Thymus (tissue), 14 donors: ENCODE results near the gene CNNM2. TPM values are rescaled to one million over a fixed set of nuclear protein-coding genes. Genes with fewer than 3 reads are reported as not detected.

ENCODE experiments used
- DNase-seq, 9 donors: peaks; one replicate each; pipeline ENCODE4 v3.0.0-alpha.2; 2013; ENCODE audit warnings: low spot score in 9 of 9, low read depth in 6 of 9, missing footprints in 1 of 9
- H3K27ac ChIP-seq, 2 donors: one replicate each; pipeline ENCODE4 v1.5.1; 2013; ENCODE audit warnings: control low read depth in 1 of 2, low read depth in 1 of 2, low read length in 1 of 2, mild to moderate bottlenecking in 1 of 2, moderate library complexity in 1 of 2
- H3K27me3 ChIP-seq, 2 donors: one replicate each; pipeline ENCODE4 v1.5.1; 2013; ENCODE audit warnings: low read length in 1 of 2; ENCODE audit not compliant: control insufficient read depth in 2 of 2, insufficient read depth in 1 of 2
- H3K36me3 ChIP-seq, 2 donors: one replicate each; pipeline ENCODE4 v1.5.1; 2013; ENCODE audit warnings: low read length in 1 of 2, mild to moderate bottlenecking in 1 of 2, moderate library complexity in 1 of 2; ENCODE audit not compliant: control insufficient read depth in 2 of 2, insufficient read depth in 2 of 2
- H3K4me1 ChIP-seq, 2 donors: one replicate each; pipeline ENCODE4 v1.5.1; 2013; ENCODE audit warnings: low read length in 2 of 2; ENCODE audit not compliant: control insufficient read depth in 2 of 2, insufficient read depth in 2 of 2
- H3K4me3 ChIP-seq, 2 donors: one replicate each; pipeline ENCODE4 v1.5.1; 2013; ENCODE audit warnings: low read length in 2 of 2, control low read depth in 1 of 2, mild to moderate bottlenecking in 1 of 2
- H3K9me3 ChIP-seq, 2 donors: one replicate each; pipeline ENCODE4 v1.5.1; 2013; ENCODE audit warnings: low read length in 1 of 2, mild to moderate bottlenecking in 1 of 2; ENCODE audit not compliant: control insufficient read depth in 2 of 2, insufficient read depth in 1 of 2
- WGBS: extraction: QIAGEN DNeasy Blood & Tissue Kit; methylation state at CpG from one replicate; pipeline ENCODE4 v1.1.7; 2013; 5-methylcytosine and 5-hydroxymethylcytosine counted together
- long read RNA-seq, 10 donors: transcript quantifications; one replicate each; lab custom pipeline, GENCODE V29; 2026
- polyA plus RNA-seq: library from polyadenylated mRNA; stranded (reverse); fragments of 200-250 nt; gene quantifications from one replicate; pipeline ENCODE4 v1.2.3, GENCODE V29; 2013
- total RNA-seq: library from RNA; stranded (reverse); fragments of 120-200 nt; gene quantifications from one replicate; pipeline ENCODE4 v1.2.4, GENCODE V29; 2013
- donor health status: healthy.

CNNM2 gene
- 1.5 TPM for total RNA-seq
- 2.1 TPM for polyA plus RNA-seq
- long read RNA-seq, donor 1, result 0 reads
- long read RNA-seq, donor 2, result 0 reads
- long read RNA-seq, donor 3, result 0 reads
- long read RNA-seq, donor 4, partial matches to known transcripts, result 0 of 1 reads
- long read RNA-seq, donor 4, other reads (novel, unspliced or antisense), result 0 of 1 reads
- long read RNA-seq, donor 5, full-length matches to known transcripts, result 2 of 2 reads
- long read RNA-seq, donor 5, partial matches to known transcripts, result 0 of 2 reads
- long read RNA-seq, donor 5, other reads (novel, unspliced or antisense), result 0 of 2 reads
- long read RNA-seq, donor 6, partial matches to known transcripts, result 9 of 9 reads
- long read RNA-seq, donor 6, other reads (novel, unspliced or antisense), result 0 of 9 reads
- long read RNA-seq, donor 7, result 0 reads
- long read RNA-seq, donor 8, result 0 reads
- long read RNA-seq, donor 9, full-length matches to known transcripts, result 2 of 2 reads
- long read RNA-seq, donor 9, partial matches to known transcripts, result 0 of 2 reads
- long read RNA-seq, donor 9, other reads (novel, unspliced or antisense), result 0 of 2 reads
- long read RNA-seq, donor 10, result 0 reads

DNA sequence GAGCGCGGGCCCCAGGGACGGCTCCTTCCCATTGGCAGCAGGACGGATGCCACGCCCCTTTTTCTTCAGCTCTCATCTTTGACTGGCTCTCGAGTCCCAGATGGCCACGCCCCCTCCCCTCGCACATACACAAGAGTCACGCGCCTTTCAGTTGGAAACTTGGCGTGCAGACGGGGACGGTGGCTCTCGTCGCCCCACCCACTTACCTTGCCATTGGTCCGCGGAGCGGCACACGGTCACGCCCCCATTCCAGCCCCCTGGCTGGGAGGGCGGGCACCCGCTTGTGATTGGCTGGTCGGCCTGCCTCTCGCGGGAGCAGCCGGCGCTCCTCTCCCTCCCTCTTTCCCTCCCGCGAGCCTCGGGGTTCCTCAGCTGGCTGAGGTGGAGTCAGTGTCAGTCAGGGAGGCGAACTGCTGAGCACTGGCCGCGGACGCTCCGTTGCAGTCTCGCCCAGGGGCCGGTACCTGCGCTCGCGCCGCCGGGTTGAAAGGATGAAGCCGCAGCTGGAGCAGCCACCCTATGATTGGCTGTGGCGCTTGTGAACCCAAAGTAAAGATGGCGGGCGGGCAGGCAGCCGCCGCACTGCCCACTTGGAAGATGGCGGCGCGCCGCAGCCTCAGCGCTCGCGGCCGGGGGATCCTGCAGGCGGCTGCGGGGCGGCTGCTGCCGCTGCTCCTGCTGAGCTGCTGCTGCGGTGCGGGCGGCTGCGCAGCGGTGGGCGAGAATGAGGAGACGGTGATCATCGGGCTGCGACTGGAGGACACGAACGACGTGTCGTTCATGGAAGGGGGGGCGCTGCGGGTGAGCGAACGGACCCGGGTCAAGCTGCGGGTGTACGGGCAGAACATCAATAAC, at the start of gene CNNM2:
Gene CNNM2 (plus strand): TSS at position 333 of the 855 bp plus-strand sequence. CDS start 187 bp downstream, at position 520.
- Histone ChIP-seq H3K27ac (peak within 1 kb of the TSS; percentile 89 to 94), H3K9me3 (no peaks in the 10 kb centered on the region), H3K36me3 (no peaks in the 10 kb centered on the region), H3K4me1 (peaks cover 17 to 22% of the 10 kb centered on the region in 2 donors), H3K4me3 (peak within 1 kb of the TSS; percentile 65 to 83), H3K27me3 (peaks cover 3 to 20% of the 10 kb centered on the region in 2 donors)
- WGBS, result under 1% methylated on average over 80 of the region's 80 CpGs
- DNase-seq, result peak; percentile 97 to 100 (median 100)

DNA sequence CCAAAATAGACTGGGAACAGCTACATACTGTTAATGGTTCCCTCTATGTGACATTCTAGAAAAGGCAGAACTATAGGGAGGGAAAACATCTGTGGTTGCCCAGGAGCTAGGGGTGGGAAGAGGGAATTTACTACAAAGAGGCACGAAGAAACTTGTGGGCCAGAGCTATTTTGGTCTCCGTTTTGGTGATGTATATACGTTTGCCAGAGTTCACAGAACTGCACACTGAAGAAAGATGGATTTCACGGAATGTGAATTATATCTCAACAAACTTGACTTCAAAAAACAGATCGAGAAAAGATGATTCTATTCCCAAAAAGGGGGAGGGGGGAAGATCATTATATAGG, 49.2 kb upstream of the CNNM2 start:
- H3K4me1 ChIP-seq, result peaks cover 6 to 7% of the 10 kb centered on the region in 2 donors
- H3K27ac ChIP-seq, result no peak overlapping the region
- 56% methylated on average over 5 of the region's 5 CpGs for WGBS

GRCh38 chr10:102869258-102870198, 48.6 kb upstream of the CNNM2 start, which contains the start of gene AS3MT:
Gene AS3MT, plus strand, starts transcription at chr10:102869470. Its CDS starts 123 bp downstream, at chr10:102869593.
- H3K27ac ChIP-seq, result no peak within 1 kb of the TSS
- H3K4me3 ChIP-seq, result peak within 1 kb of the TSS; percentile 48 to 49
- 12% methylated on average over 63 of the region's 63 CpGs for WGBS
- no peaks in the 10 kb centered on the region for H3K36me3 ChIP-seq
- DNase-seq, result peak in 5 of 9 donors; percentile 13 to 62 (median 33)
- H3K27me3 ChIP-seq, result peaks cover 0 to 19% of the 10 kb centered on the region in 2 donors
- peaks cover 6 to 7% of the 10 kb centered on the region in 2 donors for H3K4me1 ChIP-seq
- H3K9me3 ChIP-seq, result no peaks in the 10 kb centered on the region

More for the DNA sequence above, 49.2 kb upstream of the CNNM2 start:
- Histone ChIP-seq H3K9me3 (no peaks in the 10 kb centered on the region), H3K4me3 (peak overlapping the region; percentile 48 to 49), H3K27me3 (peaks cover 0 to 19% of the 10 kb centered on the region in 2 donors), H3K36me3 (no peaks in the 10 kb centered on the region)
- DNase-seq, result no peak

DNA sequence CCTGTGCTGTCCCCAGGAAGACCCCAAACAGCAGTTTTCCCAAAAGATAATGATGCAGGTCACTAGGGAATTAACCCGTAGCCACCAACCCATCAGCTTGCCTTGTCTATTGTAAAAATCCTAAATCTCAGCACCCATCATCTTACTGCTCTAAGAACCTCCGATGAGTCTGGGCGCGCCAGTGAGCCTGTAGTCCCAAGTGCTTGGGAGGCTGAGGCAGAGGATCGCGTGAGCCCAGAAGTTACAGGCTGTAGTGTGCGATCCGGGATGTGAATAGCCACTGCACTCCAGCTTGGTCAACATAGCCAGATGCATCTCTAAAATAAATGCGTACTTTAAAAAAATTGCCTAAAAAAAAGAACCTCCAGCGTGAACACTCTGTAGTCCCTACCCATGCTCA, 47.9 kb upstream of the CNNM2 start:
- H3K9me3 ChIP-seq, result no peaks in the 10 kb centered on the region
- no peaks in the 10 kb centered on the region for H3K36me3 ChIP-seq
- H3K4me1 ChIP-seq, result peaks cover 6 to 7% of the 10 kb centered on the region in 2 donors
- H3K27ac ChIP-seq, result no peak overlapping the region
- no peak for DNase-seq
- peak overlapping the region in 1 of 2 donors; percentile 49 for H3K4me3 ChIP-seq
- 95% methylated on average over 10 of the region's 10 CpGs for WGBS
- H3K27me3 ChIP-seq, result peaks cover 0 to 19% of the 10 kb centered on the region in 2 donors

DNA sequence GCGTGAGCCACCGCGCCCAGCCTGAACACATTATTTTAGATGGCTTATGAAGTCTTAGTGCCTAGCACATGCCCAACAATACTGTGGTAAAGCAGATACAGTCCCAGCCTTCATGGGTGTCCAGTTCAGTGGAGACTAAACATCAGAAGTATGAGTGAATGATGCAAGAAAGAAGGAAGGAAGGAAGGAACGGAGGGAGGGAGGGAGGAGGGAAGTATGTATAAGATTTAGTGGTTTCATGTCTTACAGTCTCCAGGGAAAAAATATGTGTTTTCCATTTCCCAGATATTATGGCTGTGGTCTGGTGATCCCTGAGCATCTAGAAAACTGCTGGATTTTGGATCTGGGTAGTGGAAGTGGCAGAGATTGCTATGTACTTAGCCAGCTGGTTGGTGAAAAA, 45.9 kb upstream of the CNNM2 start:
- H3K36me3 ChIP-seq, result no peaks in the 10 kb centered on the region
- H3K4me1 ChIP-seq, result peaks cover 6 to 7% of the 10 kb centered on the region in 2 donors
- H3K4me3 ChIP-seq, result no peak overlapping the region
- no peak overlapping the region for H3K27ac ChIP-seq
- no peak for DNase-seq
- H3K9me3 ChIP-seq, result no peaks in the 10 kb centered on the region
- 98% methylated on average over 4 of the region's 4 CpGs for WGBS
- peaks cover 0 to 19% of the 10 kb centered on the region in 2 donors for H3K27me3 ChIP-seq

- Histone ChIP-seq H3K27me3 (no peaks in the 10 kb centered on the region), H3K4me1 (no peaks in the 10 kb centered on the region), H3K4me3 (no peak overlapping the region), H3K27ac (no peak overlapping the region), H3K36me3 (no peaks in the 10 kb centered on the region), H3K9me3 (no peaks in the 10 kb centered on the region)
- DNase-seq, result no peak
- 95% methylated on average over 2 of the region's 2 CpGs for WGBS
Measured at GRCh38 chr10:102876747-102877153, 41.3 kb upstream of the CNNM2 start.

DNA sequence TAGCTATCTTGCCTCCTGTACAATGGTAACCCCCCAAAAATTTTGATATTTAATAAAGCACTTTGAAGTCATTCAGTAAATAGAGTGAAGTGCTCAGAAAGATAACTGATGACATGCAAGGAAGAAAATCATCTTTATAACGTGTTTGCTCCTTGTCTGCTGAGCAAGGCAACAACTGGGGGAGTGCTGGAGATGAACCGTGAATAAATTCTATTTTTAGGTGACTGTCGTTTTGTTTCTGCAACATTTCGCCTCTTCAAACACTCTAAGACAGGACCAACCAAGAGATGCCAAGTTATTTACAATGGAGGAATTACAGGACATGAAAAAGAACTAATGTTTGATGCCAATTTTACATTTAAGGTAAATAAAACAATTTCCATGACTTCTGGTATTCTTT, 39.5 kb upstream of the CNNM2 start:
- 95% methylated on average over 4 of the region's 4 CpGs for WGBS
- Histone ChIP-seq H3K4me1 (no peaks in the 10 kb centered on the region), H3K36me3 (no peaks in the 10 kb centered on the region), H3K27me3 (no peaks in the 10 kb centered on the region), H3K4me3 (no peak overlapping the region), H3K9me3 (no peaks in the 10 kb centered on the region), H3K27ac (no peak overlapping the region)
- no peak for DNase-seq

- Histone ChIP-seq H3K36me3 (no peaks in the 10 kb centered on the region), H3K4me1 (no peaks in the 10 kb centered on the region), H3K27me3 (no peaks in the 10 kb centered on the region), H3K27ac (no peak overlapping the region), H3K4me3 (no peak overlapping the region), H3K9me3 (no peaks in the 10 kb centered on the region)
- no peak for DNase-seq
- 99% methylated on average over 2 of the region's 2 CpGs for WGBS
Measured at GRCh38 chr10:102880256-102880655, 37.8 kb upstream of the CNNM2 start.
